NCI-H345 (cell line): ENCODE data around the gene LPIN3.
A peak's percentile ranks its signal among the peaks of the same experiment; 100 is the strongest.

ENCODE experiments used
- DNase-seq: peaks from one replicate; lab custom pipeline; 2025; lab: John Stamatoyannopoulos, UW

Gene LPIN3

GRCh38 chr20:41366546-41367392, 26.1 kb downstream of the LPIN3 start, which contains the start of gene EMILIN3:
Gene EMILIN3 (minus strand): TSS chr20:41366818. CDS start chr20:41366634, 184 bp downstream.
- DNase-seq: peak; percentile 15

- DNase-seq: no peak
Measured at GRCh38 chr20:41367393-41367695, 26.7 kb downstream of the LPIN3 start.

- no peak for DNase-seq
Measured at GRCh38 chr20:41367956-41368355, 27.3 kb downstream of the LPIN3 start.

DNA sequence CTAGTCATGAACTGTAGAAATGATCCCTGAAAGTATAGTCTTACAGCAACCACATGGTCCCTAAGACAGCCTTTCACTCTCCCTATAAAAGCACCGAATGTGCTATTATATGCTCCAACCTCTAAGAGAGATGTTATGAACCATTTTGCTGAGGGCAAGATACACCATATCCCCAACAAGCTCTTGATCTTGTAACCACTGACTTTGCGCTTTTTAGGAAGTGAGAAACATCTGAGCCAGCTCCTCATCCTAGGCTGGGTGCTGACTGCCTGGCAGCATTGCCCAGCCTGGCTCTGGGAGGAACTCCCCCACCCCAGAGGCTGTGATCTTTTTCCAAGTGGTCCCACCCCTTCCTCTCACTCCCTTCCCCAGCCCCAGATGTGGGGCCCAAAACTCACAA, 29.1 kb downstream of the LPIN3 start:
- DNase-seq: no peak

DNA sequence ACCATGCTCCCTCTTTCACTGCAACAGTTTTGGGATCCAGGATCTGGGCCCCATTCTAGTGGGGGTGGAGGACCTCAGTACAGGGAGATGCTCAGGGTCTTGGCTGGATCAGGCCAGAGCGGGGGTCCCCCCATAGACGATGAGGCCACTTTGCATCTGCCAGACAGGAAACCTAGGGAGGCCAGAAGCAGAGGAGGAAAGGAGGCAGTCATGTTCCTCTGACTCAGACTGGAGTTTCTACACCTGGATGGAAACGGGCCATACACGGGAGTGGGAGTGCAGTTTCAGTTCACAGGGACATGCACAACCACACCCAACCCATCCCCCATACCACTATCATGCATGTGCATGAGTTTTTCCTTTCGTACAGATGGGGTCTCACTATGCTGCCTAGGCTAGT, 29.6 kb downstream of the LPIN3 start:
- no peak for DNase-seq

- no peak for DNase-seq
Measured at GRCh38 chr20:41371371-41371770, 30.8 kb downstream of the LPIN3 start.

DNA sequence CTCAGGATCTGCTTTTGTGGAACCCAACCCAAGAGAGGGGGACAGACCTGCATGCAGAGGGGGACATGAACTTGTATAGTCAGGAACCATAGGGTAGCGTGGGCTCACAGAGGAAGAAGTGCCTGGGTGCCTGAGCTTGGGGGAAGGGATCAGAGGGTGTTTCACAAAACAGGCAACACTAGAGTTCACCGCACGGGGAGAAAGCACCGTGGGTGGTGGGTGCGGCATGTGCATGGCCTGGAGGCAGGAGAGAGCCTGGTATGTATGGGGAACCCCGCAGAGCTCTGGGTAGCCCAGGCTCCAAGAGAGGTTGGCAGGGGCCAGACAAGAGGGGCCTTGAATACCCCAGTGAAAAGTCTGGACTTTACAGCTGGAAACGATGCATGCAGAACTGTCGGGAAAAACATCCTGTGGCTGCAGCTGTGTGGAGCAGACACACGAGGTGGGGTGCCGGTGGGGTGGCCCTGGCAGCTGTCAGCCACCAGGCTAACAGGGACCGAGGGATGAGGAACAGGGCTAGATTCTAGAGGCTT, 32.7 kb downstream of the LPIN3 start:
- peak; percentile 43 for DNase-seq

- DNase-seq: no peak
Measured at GRCh38 chr20:41373931-41374920, 33.6 kb downstream of the LPIN3 start.

- no peak for DNase-seq
Measured at GRCh38 chr20:41375846-41376245, 35.2 kb downstream of the LPIN3 start.

DNA sequence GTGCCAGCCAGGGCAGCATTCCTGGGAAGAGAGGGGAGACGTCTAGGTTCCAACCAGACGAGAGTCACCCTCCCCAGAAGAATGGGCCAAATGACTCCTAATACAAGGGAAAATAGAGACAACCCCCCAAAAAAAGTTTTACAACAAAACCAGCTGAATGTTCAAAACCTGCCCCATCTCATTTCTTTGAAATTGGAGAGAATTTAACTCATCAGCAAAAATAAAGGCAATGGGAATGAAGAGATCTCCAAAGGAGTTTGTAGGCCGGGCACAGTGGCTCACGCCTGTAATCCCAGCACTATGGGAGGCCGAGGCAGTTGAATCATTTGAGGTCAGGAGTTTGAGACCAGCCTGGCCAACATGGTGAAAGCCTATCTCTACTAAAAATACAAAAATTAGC, 35.7 kb downstream of the LPIN3 start:
- no peak for DNase-seq

DNA sequence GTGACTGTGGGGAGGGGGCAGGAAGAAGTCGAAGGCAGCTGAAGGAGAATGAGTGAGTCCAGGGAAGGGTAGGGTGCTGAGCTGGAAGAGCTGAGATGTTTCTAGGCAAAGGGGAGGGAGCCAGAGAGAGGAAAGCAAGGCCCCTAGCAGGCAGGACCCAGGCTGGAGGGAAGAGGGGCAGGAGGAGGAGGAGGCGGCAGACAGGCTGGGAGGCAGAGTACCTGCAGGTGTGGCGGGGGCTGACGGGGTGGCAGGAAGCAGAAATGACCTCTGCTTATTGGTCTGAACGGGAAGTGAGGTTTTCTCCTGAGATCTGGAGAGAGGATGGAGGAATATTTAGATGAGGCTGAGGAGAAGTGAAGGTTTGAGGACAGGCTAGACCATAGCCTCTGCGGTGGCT, 36.7 kb downstream of the LPIN3 start:
- DNase-seq: no peak

- no peak for DNase-seq
Measured at GRCh38 chr20:41379551-41379950, 38.9 kb downstream of the LPIN3 start.

- no peak for DNase-seq
Measured at GRCh38 chr20:41380551-41381193, 40.1 kb downstream of the LPIN3 start.

GRCh38 chr20:41382791-41383305, 42.2 kb downstream of the LPIN3 start:
- no peak for DNase-seq

DNA sequence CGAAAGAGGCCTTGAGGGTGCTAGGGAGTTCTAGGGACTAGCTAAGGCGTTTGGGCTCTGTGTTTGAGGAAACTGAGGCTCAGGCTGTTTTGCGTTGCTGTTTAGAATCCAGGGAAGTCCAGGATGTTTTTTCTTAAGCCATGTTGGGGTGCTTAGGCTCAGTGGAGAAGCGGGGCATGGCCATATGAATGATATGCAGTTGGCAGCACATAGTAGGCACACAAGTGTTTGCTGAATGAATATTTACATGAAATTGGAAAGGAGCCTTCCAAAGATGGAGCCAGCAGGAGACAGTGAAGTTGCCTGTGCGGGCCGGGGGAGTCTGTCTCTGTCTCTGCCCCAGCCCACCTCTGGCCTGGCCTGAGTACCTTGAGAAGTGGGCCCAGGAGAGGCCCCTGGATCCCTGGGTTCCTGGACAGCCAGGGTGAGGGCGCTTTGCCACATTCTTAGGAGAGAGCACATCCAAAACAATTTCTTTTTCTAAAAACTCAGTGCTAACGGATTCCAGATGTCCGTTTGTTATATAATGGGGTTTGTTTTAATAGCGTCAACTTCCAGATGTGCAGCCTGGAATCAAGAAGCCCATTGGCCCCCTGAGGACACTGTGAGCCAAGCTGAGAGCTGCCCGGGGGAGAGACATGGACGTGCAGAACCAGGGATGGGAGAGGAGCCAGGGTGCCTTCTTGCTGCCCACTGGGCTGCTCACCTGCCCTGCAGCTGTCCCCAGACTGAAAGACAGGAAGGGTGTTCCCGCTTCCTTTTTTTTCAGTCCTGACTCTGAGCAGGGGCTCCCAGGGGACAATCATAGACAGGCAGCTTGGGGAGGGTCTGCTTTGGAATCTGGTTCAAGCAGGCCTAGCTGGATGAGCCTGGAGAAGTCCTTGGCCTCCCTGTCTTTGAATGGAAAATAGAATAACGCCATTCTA, 46.1 kb downstream of the LPIN3 start:
- no peak for DNase-seq

GRCh38 chr20:41387444-41387851, 46.8 kb downstream of the LPIN3 start:
- no peak for DNase-seq

DNA sequence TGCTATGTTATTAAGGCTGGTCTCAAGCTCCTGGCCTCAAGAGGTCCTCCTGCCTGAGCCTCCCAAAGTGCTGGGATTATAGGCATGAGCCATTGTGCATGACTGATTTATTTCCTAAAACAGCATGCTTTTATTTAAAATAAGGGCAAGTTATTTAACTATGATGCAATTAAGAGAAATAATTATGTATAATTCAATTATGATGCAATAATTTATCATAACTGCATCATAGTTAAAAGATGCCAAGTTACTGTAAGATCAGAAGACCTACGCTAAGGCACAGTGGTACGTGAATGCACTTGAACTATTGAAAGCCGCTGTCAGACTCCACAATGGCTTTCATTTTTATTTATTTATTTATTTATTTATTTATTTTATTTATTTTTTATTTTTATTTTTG, 50.3 kb downstream of the LPIN3 start:
- DNase-seq: no peak

DNA sequence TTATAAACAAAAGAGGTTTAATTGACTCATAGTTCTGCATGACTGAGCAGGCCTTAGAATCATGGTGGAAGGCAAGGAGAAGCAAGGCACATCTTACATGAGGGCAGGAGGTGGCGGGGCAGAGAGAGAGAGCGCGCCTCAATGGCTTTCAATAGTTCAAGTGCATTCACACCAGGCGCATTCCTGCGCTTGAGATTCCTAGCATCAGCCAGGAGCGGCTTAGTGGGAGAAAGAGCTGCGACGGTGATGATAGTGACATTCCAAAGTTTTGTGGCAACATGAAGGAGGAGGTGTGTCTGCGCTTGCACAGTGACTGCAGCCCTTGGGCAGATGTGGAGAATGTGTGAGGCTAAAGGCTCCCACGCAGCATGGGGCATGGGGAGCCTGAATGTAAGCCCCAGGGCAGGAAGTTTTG, 51.0 kb downstream of the LPIN3 start:
- no peak for DNase-seq

- no peak for DNase-seq
Measured at GRCh38 chr20:41392295-41392694, 51.7 kb downstream of the LPIN3 start.

- no peak for DNase-seq
Measured at GRCh38 chr20:41392871-41393704, 52.5 kb downstream of the LPIN3 start.
